ENCODE results near the gene MROH2A.

MROH2A gene

DNA sequence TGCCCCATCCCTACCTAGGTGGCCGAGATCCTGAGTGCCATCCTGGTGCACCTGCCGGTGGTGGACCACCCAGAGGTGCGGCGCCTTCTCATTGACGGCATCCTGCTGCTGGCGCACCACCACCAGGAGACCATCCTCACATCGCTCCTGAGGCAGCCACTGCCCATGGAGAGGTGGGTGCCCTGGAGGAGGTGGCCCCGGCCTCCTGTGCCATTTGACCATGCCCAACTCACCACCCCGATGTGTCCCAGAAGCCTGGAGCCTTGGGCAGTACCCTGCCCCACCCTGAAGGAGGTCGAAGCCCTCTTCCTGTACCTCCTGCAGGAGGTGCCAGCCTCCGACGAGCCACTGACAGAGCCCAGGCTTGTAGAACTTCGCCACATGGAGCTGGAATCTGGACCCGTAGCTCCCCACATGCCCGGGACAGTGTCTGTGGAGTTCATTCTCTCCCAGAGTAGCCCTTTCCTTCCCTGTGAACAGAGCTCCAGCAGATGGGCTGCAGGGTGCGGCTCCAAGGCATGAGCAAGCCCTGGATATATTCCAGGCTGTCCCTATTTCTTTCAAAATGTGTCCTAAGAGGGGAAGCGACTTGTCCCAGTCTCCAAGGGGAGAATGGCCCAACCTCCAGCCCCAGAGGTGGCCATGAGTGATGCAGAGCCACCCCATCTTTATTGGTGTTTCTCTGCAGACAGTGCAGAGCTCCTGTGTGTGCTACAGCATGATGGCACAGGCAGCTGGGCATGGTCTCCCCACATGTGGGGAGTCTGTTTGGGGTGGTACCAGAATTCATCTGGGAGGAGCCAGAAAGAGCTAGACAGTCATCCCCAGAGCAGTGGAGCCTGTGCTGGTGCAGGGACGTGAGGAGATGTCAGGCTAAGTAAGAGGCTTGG, 42.0 kb downstream of the MROH2A start:
- DNase-seq = no peak

DNA sequence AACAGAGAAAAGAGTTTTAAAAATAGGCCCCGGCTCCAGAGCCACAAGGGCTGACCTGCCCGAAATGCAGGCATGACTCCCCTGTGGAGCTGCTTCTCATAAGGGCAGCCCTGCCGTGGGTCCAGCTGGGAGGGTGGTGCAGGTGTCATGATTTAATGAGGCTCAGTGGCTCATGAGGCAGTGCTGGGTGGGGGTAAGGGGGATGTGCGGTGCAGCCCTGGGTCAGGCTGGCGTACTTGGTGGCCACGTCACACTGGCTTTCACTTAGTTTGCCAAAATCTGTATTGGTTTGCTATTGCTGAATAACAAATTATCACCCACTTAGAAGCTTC, 42.6 kb downstream of the MROH2A start:
- no peak for DNase-seq

DNA sequence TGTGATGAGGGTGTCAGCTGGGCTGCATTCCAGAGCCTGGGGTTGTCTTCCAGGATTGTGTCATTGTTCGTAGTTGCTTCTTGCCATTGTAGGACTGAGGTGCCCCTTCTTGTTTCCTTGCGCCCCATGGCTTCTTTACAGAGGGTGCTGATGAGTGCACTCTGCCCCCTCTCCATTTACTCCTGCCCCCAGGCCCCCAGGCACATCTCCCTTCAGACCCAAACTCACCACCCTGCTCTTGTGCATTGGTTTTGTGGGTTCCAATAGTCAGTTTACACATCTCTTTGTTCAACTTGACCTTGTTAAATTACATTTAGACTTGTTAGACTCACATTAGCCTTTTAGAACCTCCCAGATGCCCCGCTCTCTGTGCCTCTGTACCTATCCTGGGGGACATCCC, 43.1 kb downstream of the MROH2A start:
- DNase-seq = no peak

DNA sequence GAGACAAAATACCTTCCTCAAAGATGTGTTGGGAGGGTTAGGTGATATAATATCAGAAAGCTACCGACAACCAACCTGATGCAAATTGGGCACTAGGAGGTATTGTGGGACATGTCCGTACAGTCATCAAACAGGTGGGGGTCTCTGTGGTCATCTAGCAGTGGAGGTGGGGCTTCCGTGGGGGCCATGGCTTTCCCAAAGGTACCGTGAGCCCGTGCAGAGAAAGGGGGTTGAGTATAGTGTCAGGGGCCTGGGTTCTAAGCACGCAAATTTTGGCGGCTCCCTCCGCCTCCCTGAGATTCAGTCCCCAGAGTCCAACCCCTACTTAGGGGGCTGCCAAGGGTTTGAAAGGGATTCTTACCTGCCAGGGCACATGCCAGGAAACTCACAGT, 43.6 kb downstream of the MROH2A start:
- DNase-seq = no peak

DNA sequence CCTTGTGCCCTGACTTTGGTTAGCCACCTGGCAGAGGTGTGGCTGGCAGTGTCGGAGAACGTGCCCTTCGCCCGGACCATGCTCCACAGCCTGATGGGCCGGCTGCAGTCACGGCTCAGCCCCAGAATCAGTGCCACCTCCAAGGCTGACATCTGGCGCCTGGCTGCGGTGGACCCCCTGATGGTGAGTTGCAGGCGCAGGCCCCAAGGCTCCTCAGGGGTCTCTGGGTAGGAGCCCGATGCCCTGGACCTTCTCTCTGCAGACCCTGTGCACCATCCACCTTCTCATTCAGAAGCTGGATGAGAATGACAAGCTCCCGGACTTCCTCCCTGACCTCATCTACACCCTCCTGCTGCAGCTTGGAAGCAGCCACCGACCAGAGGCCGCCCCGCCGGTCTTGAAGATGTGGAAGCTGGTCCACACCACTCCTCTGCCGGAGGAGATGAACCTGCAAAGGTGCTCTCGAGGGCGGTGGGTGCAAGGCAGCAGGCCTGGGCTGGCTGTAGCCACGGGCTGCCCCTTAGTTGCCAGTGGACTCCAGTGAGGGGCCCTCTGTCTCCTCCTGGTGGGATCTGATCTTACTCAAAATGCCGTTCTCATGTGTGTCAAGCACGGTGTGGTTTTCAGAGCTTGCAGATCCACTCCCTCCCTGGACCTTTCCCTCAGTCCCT, 44.1 kb downstream of the MROH2A start:
- no peak for DNase-seq

DNA sequence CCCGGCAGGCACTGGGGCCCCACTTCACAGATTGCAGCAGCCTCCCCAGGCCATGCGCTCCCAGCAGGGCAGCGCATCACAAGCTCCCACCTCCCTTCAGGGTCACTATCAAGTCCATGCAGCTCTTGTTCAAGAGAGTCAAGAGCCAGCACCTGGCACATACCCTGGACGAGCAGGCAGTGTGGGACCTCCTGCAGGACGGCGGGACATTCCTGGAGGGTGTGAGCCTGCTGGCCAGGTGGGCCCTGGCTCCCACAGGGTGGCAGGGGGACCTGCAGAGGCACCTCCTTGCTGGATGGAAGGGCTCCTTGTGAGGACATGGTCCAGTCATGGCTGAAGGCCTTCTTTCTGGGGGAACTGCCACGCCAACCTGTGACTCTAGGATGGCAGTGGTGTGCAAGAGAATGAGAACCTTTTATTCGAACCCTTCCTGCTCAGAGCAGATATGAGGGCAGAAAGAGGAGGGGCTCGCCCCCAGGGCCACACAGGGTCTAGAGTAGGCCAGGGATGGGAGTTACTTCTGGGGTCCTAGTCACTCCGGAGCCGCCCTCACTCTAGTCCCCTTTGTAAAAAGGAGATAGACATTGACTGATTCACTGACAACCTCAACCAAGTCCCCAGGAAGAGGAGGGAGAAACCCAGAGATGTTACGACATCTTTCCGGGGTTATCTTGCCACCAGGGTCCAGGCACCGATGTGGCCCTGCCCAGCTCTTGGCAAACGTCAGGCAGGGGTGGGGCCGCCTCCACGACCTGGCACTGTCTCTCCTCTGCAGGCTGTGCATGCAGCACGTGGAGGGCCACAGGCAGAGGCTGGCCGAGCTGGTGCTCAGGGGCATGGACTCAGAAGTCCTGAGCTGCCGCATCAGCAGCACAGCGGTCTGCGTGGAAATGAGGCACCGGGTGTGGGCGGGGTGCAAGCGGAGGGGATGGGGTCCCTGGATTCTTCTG, 44.9 kb downstream of the MROH2A start:
- no peak for DNase-seq

DNA sequence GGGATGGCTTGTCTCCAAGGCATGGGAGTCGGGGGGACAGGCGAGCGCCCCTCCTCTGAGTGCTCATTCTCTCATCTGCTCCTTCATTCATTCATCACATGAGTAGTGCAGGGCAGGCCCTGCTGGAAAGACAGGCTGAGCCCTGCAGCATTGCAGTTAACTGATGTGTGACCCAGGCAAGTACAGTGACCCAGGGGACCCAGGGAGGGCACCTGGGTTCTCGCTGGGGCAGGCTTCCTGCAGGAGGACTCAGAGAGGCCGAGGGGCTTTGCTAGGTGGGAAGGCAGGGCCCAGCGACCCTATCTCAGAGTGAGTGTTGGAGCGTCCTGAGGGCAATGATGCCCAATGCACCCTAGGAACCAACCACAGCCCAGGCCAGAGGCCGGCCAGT, 45.6 kb downstream of the MROH2A start:
- no peak for DNase-seq

DNA sequence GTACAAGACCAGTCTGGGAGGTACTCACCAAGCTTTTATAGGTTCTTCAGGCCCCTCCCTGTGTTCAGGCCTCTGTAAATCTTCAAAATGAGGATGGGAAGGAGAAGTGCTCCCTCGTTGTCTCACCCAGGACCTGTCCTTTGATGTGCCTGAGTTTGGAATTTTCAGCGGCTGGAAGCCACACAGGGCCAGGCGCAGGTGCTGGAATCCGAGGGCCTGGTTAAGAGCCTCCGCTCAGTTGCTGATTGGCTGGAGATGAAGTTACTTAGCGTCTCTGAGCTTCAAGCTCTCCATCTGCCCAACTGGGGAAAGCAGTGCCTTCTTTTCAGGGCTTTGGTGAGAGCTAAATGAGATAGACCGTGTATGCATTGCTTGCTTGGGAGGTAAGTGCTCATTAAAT, 46.2 kb downstream of the MROH2A start:
- no peak for DNase-seq

DNA sequence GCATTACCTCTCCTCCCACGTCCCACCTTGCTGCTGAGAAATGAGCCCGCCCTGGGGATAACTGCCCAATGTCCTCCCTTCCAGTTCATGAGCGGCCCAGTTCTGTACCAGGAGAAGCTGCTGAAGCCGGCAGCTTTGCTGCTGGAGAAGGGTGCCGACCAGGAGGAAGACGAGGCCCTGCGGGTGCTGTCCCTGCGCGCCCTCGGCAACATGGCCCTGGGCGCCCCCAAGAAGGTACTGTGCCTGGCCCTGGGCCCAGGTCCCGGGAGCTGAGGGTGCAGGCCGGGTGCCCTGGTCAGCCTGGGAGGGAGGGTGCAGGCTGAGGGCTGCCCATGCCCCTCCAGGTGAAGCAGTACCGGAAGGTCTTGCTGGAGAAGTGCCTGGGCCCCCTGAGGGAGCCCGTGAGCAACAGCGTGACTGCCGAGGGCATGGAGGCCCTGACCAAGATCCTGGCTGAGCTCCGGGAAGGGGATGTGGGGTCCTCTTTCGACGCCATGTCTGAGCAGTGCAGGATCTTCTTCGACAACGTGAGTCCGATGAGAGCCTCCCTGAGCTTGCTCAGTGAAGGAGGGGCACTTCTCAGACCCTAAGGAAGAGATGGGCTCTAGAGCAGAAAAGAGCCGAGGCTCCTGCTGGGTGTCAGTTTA, 50.5 kb downstream of the MROH2A start:
- no peak for DNase-seq

DNA sequence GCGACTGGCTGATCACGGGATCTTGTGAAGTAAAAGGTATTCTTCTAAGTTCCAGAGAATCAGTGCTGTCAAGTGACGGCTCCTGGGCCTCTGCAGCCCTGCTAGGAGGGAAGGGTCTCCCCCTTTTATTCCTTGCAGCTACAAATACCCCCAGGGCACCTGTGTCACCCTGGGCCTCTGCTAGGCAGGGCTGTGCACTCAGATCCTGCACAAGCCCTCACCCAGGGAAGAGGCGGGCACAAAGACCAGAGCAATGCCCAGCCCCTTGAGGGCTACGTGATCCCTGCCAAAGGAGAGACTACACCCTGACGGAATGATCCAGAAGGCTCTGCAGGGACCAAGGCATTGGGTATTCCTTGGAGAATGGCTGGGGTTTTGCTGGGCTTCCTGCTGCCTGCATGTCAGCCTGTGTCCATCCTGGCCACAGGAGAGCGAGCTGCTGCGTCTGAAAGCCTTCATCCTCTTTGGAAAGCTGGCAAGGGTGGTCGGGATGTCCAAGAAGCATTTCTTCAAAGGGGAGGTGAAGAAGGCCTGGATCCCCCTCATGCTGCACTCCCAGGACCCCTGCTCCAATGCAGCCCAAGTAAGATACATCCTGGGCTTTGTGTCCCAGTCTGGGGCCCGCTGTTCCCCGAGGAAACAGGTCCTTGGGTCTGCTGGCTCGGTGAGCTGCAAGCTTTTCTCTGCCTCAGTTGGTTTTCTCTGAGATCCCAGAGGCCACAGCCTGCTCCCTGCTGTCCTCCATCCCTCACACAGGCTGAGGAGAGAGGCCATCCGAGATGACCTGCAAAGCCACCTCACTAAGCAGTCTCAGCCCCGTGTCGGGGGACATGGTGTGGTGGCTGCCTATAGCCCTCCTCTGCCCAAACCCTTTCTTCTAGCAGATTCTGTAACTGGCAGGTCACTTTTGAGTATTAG, 51.3 kb downstream of the MROH2A start:
- no peak for DNase-seq

DNA sequence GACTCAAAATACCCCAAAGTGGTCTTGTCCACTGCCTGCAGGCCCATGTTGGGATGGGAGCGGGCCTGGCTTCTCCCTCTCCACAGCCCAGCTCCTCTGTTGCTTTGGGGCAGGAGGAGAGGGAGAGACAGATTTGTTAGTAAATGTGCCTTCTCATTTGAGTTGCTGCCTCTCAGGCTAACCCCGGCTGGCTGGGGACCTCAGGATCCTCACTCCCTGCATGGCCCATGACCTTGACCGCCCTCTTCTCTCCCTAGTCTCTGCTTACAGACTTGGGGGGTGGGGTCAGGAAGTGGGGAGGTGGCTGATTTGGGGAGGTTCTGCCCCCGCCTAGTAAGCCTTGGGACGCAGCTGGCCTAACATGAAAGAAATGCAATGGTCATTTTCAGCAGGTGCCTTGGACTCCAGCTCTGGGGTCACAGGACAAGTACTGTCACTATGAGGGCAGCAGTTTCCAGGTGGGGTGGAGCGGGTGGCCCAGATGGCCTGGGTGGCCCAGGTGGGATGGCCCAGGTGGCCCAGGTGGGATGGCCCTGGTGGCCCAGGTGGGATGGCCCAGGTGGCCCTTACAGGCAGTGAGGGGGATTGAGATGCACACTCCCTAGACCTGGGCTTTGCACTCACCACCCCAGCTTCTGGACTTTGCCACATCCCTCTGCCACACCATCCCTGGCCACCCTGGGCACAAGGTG, 52.1 kb downstream of the MROH2A start:
- DNase-seq = no peak

DNA sequence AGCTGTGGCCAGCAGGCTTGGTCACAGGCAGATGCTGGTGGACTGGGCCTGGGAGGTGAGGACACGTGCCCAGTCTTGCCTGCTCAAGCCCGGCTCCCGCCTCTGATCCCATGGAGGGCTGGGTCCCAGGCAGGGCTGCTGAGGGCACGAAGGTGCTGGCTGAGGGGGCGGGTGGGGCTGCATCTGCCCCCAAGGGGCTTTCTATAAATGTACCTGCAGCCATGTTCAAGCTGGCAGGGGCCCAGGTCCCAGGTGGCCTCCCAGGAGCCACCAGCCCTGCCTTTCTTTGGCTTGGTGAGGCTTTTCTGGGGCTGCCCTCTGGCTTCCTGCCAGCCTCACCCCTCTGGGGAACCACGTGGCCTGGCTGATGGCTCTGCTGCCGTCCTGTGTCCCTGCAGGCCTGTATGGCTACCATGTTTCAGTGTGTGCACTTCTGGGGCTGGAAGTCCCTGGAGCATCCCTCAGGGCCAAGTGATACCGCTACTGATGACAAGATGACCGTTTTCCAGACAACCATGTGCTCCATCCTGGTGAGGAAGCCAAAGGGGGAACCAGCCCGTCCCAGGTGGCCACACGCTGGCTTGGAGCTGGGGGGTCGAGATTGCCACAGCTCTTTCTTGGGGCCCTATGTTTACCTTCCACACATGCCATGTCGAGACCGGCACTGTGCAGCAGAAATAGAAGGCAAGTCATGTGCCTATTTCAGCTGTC, 53.0 kb downstream of the MROH2A start:
- DNase-seq = peak; percentile 43

DNA sequence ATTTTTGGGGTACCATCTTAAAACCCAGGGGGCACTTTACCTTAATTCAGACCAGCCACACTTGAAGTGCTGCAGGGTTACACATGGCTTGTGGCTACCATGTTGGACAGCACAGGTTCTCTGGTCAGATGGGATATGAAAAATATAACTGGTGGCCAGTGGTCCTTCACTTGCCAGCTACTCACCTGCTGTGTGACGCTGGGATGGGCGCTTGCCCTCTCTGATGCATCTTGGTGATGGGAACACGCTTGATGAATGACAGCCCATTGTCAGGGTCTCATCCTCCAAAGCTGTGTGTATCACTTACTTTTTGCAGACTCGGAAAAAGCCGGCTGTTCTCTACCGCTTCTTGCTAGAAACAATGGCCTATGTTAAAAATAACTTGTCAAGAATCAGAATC, 53.7 kb downstream of the MROH2A start:
- no peak for DNase-seq

DNA sequence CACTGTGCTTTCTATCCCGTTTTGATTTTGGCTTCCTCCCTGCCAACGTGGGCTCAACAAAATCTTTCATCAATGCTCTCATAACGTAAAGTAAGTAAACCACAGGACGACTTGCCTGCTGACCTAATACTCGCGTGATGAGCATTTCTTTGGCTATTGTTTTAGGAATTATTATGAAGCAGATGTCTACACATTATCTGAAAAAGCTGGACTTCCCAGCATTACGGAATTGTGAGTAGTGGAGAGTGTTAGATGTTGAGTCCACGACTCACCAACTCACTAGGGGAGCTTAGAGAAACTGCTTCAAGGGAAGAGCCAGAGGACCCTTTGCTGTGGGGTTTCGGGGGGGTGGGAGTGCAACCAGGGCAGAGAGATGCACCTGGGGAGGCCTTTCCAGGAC, 54.3 kb downstream of the MROH2A start:
- no peak for DNase-seq

DNA sequence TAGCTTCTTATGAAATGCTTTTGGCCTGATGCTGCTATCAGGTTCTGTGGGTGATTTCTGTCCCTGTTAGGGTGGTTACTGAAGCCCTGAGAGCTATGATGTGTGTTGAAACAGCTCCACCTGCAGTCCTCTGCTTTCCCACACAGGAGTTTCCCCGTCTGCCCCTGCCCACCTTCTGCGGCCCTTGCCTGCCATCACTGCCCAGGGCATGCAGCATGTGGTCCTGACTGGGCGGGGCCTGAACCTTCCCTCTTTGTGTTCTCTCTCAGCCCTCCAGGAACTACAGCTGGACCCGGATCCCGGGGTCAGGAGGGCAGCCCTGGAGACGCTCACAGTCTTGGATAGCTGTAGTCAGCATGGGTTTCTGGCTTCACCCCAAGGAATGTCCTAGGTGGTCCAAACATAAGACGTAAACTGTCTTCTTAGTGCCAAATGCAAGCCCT, 54.8 kb downstream of the MROH2A start:
- peak; percentile 26 for DNase-seq

DNA sequence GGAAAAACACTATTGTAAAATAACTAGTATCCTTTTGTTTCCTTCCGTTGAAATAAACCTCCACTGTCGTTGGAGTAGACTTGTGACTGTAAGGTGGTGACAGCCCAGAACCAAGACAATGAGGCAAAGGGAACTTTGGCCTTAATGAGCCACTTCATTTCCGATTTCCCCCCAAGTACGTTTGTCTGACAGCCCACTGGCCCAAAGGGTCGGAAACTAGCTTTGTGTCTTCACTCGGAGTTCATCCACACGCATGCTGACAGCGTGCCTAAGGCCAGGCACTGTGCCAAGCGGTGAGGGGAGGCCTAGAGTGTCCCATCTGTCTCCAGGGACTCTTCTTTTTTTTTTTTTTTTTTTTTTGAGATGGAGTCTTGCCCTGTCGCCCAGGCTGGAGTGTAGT, 55.2 kb downstream of the MROH2A start:
- peak; percentile 4 for DNase-seq

DNA sequence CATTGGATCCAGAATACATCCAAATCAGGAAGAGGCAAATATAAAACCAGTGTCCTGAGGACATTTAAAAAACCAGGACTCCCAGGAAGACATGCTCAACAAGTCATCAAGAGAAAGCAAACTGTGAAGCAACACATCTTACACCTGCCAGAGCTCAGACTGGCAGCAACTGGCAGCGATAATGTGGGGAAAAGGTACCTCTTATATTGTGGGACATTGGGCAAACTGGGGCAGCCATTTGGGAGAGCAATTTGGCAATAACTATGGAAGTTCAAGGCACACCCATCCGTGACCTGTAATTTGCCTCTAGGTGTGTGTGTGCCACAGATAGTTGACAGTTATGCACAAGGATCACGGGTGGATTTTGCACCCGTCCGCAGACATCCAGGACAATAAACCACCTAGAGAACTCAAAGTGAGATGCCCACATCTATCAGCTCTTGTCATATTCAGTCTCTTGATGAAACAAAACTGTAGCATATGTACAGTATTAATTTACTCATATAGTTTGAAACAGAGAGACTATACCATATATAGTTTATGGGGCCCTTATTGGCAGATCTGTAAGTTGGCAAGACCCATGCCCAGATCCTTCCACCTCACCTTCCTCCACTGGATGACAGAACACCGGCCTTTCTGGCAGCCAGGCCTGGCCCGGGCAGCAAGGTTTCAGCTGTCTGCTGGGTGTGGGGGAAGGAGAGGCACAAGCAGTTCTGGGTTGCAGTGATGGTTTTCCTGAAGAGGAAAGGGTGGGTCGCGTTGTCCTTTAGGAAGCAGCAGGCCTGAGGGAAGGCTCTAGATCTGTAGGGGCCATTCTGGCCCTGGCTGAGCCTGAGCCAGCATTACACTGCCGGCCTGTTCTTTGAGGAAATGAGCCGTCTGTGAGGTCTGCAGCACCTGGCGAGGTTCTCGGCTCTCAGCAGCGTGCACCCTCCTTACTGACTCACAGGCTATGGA, 57.4 kb downstream of the MROH2A start:
- no peak for DNase-seq

DNA sequence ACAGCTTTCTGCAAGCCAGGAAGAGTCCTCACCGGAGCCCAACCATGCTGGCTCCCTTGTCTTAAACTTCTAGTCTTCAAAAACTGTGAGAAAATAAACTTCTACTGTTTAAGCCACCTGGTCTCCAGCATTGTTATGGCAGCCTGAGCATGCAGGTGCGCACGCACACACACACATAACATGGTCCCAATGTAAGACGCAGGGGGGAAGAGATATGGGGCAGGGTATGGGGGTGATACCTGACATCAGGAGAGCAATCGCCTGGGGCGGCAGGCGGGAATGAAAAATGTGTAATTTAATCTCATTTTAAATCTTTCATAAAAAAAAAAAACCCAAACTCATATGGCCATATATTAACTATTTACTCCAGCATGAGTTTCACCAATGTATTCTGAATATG, 58.2 kb downstream of the MROH2A start:
- DNase-seq = no peak

DNA sequence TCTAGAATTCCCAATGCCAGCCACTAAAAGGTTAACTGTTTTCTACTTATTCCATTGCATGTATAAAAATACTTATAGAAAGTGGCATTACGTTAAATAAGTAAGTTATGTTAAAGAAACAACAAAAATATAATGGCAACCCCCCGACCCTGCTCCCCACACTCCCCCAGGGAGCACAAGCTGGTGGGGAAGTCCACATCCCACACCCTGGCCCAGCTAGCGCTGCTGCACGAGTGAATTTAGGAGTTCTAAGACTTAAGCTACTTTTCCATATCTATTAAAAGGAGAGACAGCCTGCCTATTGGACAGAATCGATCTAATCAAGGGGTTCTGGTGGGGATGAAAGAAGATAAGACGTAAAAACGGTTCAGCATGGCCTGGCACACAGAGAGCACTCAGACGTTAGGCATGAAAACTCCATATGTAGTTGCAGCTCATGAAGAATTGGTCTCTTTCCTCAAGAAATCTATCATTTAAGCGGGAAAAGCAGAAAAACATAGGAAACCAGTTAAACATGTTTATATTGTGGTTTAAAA, 59.6 kb downstream of the MROH2A start:
- no peak for DNase-seq
